ENCODE data around the gene TRPM2.
A peak's percentile ranks its signal among the peaks of the same experiment; 100 is the strongest.

The TRPM2 gene

GRCh38 chr21:44320847-44321246 is 32.6 kb upstream of the TRPM2 start:
- no peak for DNase-seq
- intact Hi-C loops (cut with DNase I) = no loop called here

DNA sequence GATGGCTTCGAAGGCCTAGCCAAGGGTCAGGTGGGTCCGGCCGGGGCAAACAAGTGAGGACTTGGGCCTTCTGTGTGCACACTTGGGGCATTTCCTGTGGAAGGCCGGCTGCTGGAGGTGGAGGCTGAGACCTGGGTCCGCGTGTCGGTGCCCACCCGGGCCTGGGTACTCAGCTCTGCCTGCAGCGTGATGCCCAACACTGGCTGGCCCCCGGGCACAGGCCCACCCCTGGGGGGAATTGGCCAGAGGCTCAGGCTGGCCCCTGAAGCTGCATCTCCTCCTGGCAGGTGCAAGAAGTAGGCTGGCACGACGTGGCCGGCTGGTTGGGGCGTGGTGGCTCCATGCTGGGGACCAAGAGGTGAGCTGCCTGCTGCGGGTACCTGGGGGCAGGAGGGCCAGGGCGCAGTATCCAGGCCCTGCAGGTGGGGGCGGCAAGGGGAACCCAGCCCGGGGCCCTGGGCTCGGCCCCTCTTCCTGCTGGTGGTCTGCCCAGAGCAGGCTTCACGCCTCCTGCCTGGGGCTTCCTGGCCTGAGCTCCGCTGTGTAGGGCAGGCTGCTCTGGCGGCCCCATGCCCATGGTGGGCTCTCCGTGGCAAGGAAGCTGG is 31.5 kb upstream of the TRPM2 start:
- DNase-seq = no peak
- intact Hi-C loops (cut with DNase I) = no loop called here

DNA sequence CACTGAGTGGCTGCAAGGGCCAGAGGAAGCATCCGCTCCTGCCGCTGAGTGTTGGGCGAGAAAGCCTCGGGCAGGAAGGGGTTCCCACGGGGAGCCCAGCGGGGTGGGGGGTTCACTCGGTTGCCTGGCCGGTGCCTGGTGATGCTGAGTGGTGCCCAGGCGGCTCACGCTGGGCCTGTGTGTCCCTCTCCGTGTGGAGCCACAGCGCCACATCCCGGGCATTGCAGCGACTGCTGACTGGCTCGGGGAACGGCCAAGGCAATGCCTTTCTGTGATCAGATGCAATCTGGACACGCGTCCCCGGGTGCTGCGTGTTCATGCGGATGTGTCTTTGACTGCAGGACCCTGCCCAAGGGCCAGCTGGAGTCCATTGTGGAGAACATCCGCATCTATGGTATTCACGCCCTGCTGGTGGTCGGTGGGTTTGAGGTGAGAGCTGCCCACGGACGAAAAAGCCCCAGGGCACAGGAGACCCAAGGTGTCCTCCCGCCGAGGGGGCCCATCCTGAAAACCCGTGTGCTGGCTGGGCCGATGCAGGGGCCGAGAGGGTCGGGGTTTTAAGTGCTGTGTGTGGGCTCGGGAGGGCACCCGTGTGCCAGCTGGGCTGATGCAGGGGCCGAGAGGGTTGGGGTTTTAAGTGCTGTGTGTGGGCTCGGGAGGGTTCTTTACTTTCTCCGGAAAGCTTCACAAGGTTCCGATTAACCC is 30.6 kb upstream of the TRPM2 start:
- no peak for DNase-seq
- intact Hi-C loops (cut with DNase I) = no loop called here

GRCh38 chr21:44323591-44323990 is 29.8 kb upstream of the TRPM2 start:
- intact Hi-C loops (cut with DNase I) = no loop called here
- DNase-seq = no peak

GRCh38 chr21:44324106-44324853 is 29.1 kb upstream of the TRPM2 start:
- intact Hi-C loops (cut with DNase I) = no loop called here

GRCh38 chr21:44324854-44325107 is 28.6 kb upstream of the TRPM2 start:
- DNase-seq = no peak
- intact Hi-C loops (cut with DNase I) = no loop called here

More at GRCh38 chr21:44324106-44324853, 29.1 kb upstream of the TRPM2 start:
- no peak for DNase-seq

DNA sequence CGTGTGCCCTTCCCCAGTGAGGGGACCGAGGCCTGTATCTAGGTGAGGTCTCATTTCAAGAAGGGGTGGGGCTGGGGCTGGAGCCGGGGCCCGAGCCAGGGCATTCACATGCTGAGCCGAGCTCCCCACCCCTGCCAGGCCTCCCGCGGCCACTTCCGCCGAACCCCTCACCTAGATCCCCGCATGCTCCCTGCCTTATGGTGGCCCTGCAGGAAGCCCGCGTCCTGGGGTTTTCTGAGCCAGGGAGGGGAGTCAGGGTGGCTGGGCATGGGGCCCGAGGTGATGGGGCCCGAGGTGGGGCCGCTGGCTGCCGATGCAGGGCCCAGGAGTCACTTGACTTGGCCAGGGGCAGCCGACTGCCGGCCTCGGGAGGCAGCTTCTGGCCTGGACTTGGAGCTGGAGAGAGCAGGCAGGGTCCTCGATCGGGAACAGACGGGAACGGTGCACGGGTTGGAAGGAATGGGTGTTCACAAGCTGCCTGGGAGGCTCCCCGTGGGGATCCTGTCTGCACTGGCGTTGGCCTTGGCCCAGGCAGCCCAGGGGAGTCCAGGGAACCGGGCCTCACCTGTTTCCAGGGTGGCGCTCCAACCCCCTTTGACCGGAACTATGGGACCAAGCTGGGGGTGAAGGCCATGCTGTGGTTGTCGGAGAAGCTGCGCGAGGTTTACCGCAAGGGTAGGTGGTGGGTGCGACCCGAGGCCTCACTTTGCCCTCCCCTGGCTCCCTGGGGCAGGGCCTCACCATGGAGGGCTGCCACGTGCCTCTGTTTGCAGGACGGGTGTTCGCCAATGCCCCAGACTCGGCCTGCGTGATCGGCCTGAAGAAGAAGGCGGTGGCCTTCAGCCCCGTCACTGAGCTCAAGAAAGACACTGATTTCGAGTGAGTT is 27.8 kb upstream of the TRPM2 start:
- intact Hi-C loops (cut with DNase I) = no loop called here
- no peak for DNase-seq

GRCh38 chr21:44326272-44326647 is 27.2 kb upstream of the TRPM2 start:
- no peak for DNase-seq
- intact Hi-C loops (cut with DNase I) = no loop called here

GRCh38 chr21:44326716-44327602 is 26.5 kb upstream of the TRPM2 start:
- intact Hi-C loops (cut with DNase I) = no loop called here
- DNase-seq = no peak

GRCh38 chr21:44327603-44327974 is 25.8 kb upstream of the TRPM2 start:
- DNase-seq = no peak
- intact Hi-C loops (cut with DNase I) = no loop called here

DNA sequence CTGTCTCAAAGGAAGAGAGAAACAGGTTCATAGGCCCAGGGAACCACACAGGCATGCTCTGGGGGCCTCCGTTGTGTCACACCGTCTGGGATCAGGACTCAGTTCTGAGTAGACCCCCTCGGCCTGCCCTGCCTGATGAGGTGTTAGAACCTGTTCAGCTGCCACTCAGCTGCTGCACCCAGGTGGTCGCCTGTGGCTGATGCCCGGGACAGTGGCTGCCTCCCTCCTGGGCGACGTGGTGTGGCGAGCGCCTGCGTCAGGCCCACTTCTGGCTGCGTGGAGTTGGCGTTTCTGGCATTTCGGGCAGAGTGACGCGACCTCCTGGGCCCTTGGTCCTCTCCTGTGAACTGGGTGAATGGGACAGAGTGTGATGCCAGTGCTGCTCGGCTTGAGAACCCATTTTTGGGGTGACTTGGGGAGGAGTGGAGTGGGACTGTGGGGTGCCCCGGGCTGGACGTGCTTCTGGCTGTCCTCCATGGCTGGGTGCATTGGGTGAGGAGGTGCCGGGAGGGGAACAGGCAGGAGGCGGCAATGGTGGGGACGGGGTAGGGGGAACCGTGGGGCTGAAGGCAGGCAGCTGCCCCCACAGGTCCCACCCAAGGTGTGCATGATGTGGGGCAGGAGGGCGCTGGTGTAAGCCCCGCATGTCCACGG is 25.1 kb upstream of the TRPM2 start:
- intact Hi-C loops (cut with DNase I) = no loop called here
- DNase-seq = no peak

GRCh38 chr21:44329086-44329889 is 24.1 kb upstream of the TRPM2 start:
- intact Hi-C loops (cut with DNase I) = no loop called here
- DNase-seq = peak in 28 of 42 donors; percentile 28 to 74 (median 44)

- intact Hi-C loops (cut with DNase I) = no loop called here
- DNase-seq = no peak
Observed at GRCh38 chr21:44329971-44330681, 23.3 kb upstream of the TRPM2 start.

DNA sequence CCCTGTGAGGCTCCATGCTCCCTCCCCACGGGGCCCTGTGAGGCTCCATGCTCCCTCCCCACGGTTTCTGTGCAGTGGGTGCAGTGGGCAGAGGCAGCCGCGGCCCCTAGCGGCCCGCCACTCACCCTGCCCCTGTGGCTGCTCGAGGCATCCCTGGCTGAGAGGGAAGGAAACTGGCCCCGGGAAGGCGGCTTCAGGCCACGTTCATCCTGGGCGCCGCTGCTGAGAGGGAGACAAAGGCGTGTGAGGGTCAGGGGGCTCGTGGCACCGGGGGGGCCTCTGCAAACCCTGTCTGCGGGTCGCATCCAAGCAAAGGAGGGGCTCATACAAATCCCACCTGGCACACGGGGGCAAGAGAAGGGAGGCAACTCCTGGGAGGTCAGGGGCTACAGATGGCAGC is 22.7 kb upstream of the TRPM2 start:
- no peak for DNase-seq
- intact Hi-C loops (cut with DNase I) = no loop called here

- no peak for DNase-seq
- intact Hi-C loops (cut with DNase I) = no loop called here
Observed at GRCh38 chr21:44331209-44331608, 22.2 kb upstream of the TRPM2 start.

DNA sequence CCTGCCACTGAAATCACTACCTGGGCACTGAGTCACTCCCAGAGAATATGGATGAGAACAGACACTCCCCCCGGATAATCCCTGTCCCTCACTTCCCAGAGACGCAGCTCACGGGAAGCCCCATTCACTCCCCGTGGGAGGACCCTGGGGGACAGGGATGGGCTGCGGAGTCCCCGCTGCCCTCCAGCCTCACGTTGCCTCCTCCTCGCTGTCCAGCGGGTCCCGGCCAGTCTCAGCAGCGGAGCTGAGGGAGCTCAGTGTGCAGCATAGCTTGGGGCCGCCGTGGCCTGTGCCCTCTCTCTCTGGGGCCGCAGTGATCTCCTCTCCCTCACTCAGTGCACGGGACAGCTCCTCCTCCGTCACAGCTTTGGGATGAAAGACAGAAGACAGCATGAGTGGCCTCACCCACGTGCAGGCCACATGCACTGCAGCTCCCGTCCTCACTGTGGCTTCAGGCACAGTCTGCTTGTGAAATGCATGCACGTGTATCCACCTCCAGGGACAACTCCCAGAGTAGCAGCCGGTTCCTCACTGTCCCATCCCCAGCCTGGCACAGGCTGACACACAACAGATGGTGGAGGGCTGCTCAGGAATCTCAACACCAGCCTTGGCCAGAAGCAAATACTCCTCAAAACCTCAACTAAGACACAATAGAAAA is 21.6 kb upstream of the TRPM2 start:
- DNase-seq = no peak
- intact Hi-C loops (cut with DNase I) = no loop called here

Data from head of caudate nucleus (tissue), 42 donors.